ENCODE measurements around the gene NR4A1.

DNA sequence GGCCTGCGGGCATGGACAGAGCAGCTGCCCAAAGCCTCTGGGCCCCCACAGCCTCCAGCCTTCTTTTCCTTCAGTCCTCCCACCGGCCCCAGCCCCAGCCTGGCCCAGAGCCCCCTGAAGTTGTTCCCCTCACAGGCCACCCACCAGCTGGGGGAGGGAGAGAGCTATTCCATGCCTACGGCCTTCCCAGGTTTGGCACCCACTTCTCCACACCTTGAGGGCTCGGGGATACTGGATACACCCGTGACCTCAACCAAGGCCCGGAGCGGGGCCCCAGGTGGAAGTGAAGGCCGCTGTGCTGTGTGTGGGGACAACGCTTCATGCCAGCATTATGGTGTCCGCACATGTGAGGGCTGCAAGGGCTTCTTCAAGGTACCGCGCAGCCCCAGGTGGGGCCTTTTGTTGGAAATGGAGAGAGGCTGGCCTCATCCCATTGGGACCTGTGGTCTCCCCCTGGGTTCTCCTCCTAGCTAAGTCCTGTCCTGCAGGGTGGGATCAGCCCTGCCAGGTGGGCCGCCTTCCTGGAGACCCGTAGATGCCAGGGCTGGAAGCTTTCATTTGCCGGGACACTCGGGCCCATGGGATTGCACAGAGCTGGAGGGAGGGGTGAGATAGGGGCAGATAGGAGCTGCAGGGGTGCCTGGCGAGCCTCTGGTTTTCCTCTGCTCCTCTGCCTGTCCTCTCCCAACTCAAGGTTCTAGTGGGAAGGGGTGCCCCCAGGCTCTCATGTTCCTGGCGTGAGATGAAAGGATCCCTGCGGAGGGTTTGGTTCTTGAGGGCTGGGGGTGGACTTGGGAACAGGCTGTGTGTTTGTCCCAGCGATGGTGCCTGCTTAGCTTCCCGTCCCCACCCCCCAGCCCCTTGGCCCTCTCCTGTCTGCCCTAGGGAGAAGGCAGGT is 3.8 kb downstream of the NR4A1 start:
- TF ChIP-seq EZH2 (IDR thresholded peaks at IDR 0.05; ENCODE audit: low read length) (no peak), CTCF (optimal IDR thresholded peaks at IDR 0.05 in 1 of 3, IDR thresholded peaks at IDR 0.05 in 1 of 3, conservative IDR thresholded peaks at IDR 0.05 in 1 of 3; ENCODE audit: extremely low read depth in 1 of 3, insufficient read depth in 2 of 3, low read length in 3 of 3) (no peak)

Data from keratinocyte (primary cell).